ENCODE results near the gene PIH1D2. TPM values are rescaled to one million over a fixed set of nuclear protein-coding genes. Genes with fewer than 3 reads are reported as not detected.

The PIH1D2 gene
- total RNA-seq, 2 experiments from 2014 or later: not detected

GRCh38 chr11:112044961-112045360 is 28.9 kb downstream of the PIH1D2 start:
- Mint-ChIP-seq H3K27me3 (no peaks in the 10 kb centered on the region), H3K27ac (no peak overlapping the region), H3K36me3 (ENCODE audit: low read depth) (peaks cover 92% of the 10 kb centered on the region), H3K4me3 (no peak overlapping the region), H3K4me1 (ENCODE audit: low read depth) (peaks cover 12% of the 10 kb centered on the region), H3K9me3 (no peaks in the 10 kb centered on the region)
- Histone ChIP-seq H3K27ac (ENCODE audit: low read depth in 1 of 2, low read length in 2 of 2) (no peak overlapping the region), H3K4me1 (ENCODE audit: insufficient read depth, low read length) (no peaks in the 10 kb centered on the region), H3K9me3 (ENCODE audit: control insufficient read depth in 1 of 2, insufficient read depth in 1 of 2, low read length in 2 of 2) (no peaks in the 10 kb centered on the region), H3K36me3 (ENCODE audit: insufficient read depth, low read length) (peaks cover 60% of the 10 kb centered on the region), H3K27me3 (ENCODE audit: control insufficient read depth in 1 of 2, insufficient read depth in 2 of 2, low read length in 2 of 2) (no peaks in the 10 kb centered on the region), H3K4me3 (ENCODE audit: low read length) (no peak overlapping the region)
- ATAC-seq (ENCODE audit: poor library complexity) (no peak), DNase-seq (no peak)
- no peak for TF ChIP-seq CTCF (IDR thresholded peaks at IDR 0.05)
- ChIA-PET CTCF (no interaction called here), POLR2A (interaction anchor here (1.2 kb wide), 1 partner anchor 9 kb away, joined by 3 read pairs; no protein-coding TSS in a partner anchor)
- intact Hi-C loops (cut with DNase I, micrococcal nuclease): no loop called here

- peaks cover 8% of the 10 kb centered on the region for H3K4me1 Mint-ChIP-seq (ENCODE audit: low read depth)
- no peak overlapping the region for H3K27ac ChIP-seq (ENCODE audit: low read depth in 1 of 2, low read length in 2 of 2)
- H3K36me3 ChIP-seq (ENCODE audit: insufficient read depth, low read length): peaks cover 69% of the 10 kb centered on the region
- ChIA-PET CTCF (no interaction called here), POLR2A (no interaction called here)
- H3K9me3 Mint-ChIP-seq: no peaks in the 10 kb centered on the region
- intact Hi-C loops (cut with DNase I, micrococcal nuclease): no loop called here
- DNase-seq (no peak), ATAC-seq (ENCODE audit: poor library complexity) (no peak)
- H3K9me3 ChIP-seq (ENCODE audit: control insufficient read depth in 1 of 2, insufficient read depth in 1 of 2, low read length in 2 of 2): no peaks in the 10 kb centered on the region
- no peak for TF ChIP-seq CTCF (IDR thresholded peaks at IDR 0.05)
- H3K27me3 Mint-ChIP-seq: no peaks in the 10 kb centered on the region
- H3K4me1 ChIP-seq (ENCODE audit: insufficient read depth, low read length): no peaks in the 10 kb centered on the region
- no peak overlapping the region for H3K4me3 ChIP-seq (ENCODE audit: low read length)
- H3K36me3 Mint-ChIP-seq (ENCODE audit: low read depth): peaks cover 88% of the 10 kb centered on the region
- H3K27me3 ChIP-seq (ENCODE audit: control insufficient read depth in 1 of 2, insufficient read depth in 2 of 2, low read length in 2 of 2): no peaks in the 10 kb centered on the region
- no peak overlapping the region for H3K4me3 Mint-ChIP-seq
- H3K27ac Mint-ChIP-seq: no peak overlapping the region
Observed at GRCh38 chr11:112042961-112043304, 30.9 kb downstream of the PIH1D2 start.

GRCh38 chr11:112042161-112042960 is 31.5 kb downstream of the PIH1D2 start:
- peaks cover 88% of the 10 kb centered on the region for H3K36me3 Mint-ChIP-seq (ENCODE audit: low read depth)
- Histone ChIP-seq H3K4me1 (ENCODE audit: insufficient read depth, low read length) (no peaks in the 10 kb centered on the region), H3K27ac (ENCODE audit: low read depth in 1 of 2, low read length in 2 of 2) (no peak overlapping the region), H3K4me3 (ENCODE audit: low read length) (no peak overlapping the region), H3K27me3 (ENCODE audit: control insufficient read depth in 1 of 2, insufficient read depth in 2 of 2, low read length in 2 of 2) (no peaks in the 10 kb centered on the region), H3K36me3 (ENCODE audit: insufficient read depth, low read length) (peaks cover 75% of the 10 kb centered on the region), H3K9me3 (ENCODE audit: control insufficient read depth in 1 of 2, insufficient read depth in 1 of 2, low read length in 2 of 2) (no peaks in the 10 kb centered on the region)
- TF ChIP-seq CTCF (IDR thresholded peaks at IDR 0.05): no peak
- no peak overlapping the region for H3K27ac Mint-ChIP-seq
- ChIA-PET CTCF (no interaction called here), POLR2A (no interaction called here)
- H3K4me3 Mint-ChIP-seq: no peak overlapping the region
- DNase-seq: no peak
- H3K9me3 Mint-ChIP-seq: no peaks in the 10 kb centered on the region
- no peak for ATAC-seq (ENCODE audit: poor library complexity)
- intact Hi-C loops (cut with DNase I, micrococcal nuclease): no loop called here
- peaks cover 7% of the 10 kb centered on the region for H3K4me1 Mint-ChIP-seq (ENCODE audit: low read depth)
- H3K27me3 Mint-ChIP-seq: no peaks in the 10 kb centered on the region

All from CD4-positive, alpha-beta T cell (primary cell).